PFSK-1 (cell line): ENCODE results near the gene ARSJ.

ENCODE experiments used
- POLR2AphosphoS5 ChIP-seq: IDR thresholded peaks from 2 replicates; pipeline ENCODE4 v1.6.1; 2012; ENCODE audit warnings: low read depth, mild to moderate bottlenecking, control low read depth, low read length, moderate library complexity
- SIN3A ChIP-seq: IDR thresholded peaks from 2 replicates; pipeline ENCODE4 v1.6.1; 2012; ENCODE audit warnings: mild to moderate bottlenecking, low read length, moderate library complexity, borderline replicate concordance; ENCODE audit not compliant: insufficient read depth
- TAF1 ChIP-seq: IDR thresholded peaks from 2 replicates; pipeline ENCODE4 v1.6.1; 2012; ENCODE audit warnings: low read length, control low read depth, borderline replicate concordance; ENCODE audit not compliant: insufficient read depth
- TF ChIP-seq, protein P1 (sequence below), 2 experiments: IDR thresholded peaks; 2 replicates each; pipeline versions ENCODE4 v1.6.1 to v1.8.0; 2011 to 2012; ENCODE audit warnings: low read depth in 2 of 2, low read length in 2 of 2, control low read depth in 1 of 2, inconsistent platforms in 1 of 2, mild to moderate bottlenecking in 1 of 2, moderate library complexity in 1 of 2; ENCODE audit not compliant: insufficient read depth in 1 of 2

DNA sequence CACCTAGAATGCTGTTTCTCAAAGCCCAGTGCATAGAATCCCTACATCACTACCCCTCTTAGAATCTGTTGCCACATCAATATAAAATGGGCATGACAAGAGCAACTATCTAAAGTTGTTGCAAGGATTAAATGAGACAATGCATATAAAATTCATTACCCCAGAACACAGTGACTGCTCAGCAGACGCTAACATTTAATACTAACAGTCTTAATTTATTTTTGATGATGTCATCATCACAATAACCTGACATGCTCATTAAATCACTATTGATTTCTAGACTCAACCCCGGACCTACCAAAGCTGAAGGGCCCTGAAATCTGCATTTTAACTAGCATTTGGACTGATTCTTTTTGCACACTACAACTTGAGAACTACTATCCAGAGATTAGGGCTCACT, 3.9 kb downstream of the ARSJ start:
- TF ChIP-seq POLR2AphosphoS5: no peak
- no peak for TF ChIP-seq TAF1
- TF ChIP-seq, protein P1, sequence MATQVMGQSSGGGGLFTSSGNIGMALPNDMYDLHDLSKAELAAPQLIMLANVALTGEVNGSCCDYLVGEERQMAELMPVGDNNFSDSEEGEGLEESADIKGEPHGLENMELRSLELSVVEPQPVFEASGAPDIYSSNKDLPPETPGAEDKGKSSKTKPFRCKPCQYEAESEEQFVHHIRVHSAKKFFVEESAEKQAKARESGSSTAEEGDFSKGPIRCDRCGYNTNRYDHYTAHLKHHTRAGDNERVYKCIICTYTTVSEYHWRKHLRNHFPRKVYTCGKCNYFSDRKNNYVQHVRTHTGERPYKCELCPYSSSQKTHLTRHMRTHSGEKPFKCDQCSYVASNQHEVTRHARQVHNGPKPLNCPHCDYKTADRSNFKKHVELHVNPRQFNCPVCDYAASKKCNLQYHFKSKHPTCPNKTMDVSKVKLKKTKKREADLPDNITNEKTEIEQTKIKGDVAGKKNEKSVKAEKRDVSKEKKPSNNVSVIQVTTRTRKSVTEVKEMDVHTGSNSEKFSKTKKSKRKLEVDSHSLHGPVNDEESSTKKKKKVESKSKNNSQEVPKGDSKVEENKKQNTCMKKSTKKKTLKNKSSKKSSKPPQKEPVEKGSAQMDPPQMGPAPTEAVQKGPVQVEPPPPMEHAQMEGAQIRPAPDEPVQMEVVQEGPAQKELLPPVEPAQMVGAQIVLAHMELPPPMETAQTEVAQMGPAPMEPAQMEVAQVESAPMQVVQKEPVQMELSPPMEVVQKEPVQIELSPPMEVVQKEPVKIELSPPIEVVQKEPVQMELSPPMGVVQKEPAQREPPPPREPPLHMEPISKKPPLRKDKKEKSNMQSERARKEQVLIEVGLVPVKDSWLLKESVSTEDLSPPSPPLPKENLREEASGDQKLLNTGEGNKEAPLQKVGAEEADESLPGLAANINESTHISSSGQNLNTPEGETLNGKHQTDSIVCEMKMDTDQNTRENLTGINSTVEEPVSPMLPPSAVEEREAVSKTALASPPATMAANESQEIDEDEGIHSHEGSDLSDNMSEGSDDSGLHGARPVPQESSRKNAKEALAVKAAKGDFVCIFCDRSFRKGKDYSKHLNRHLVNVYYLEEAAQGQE (IDR thresholded peaks at IDR 0.05; ENCODE audit: insufficient read depth in 1 of 2, low read depth in 2 of 2, low read length in 2 of 2): no peak
- TF ChIP-seq SIN3A: no peak
